ENCODE measurements around the gene CFAP61. TPM values are rescaled to one million over a fixed set of nuclear protein-coding genes. Genes with fewer than 3 reads are reported as not detected.

The CFAP61 gene
- total RNA-seq, 2 experiments from 2014 or later = not detected

- Mint-ChIP-seq H3K27ac (no peak overlapping the region), H3K36me3 (no peaks in the 10 kb centered on the region), H3K27me3 (peaks cover 20% of the 10 kb centered on the region), H3K9me3 (no peaks in the 10 kb centered on the region), H3K4me1 (no peaks in the 10 kb centered on the region), H3K4me3 (no peak overlapping the region)
- DNase-seq = no peak
Measured at GRCh38 chr20:20253744-20254330, 201.5 kb downstream of the CFAP61 start.

GRCh38 chr20:20255099-20255498 is 202.8 kb downstream of the CFAP61 start:
- Mint-ChIP-seq H3K4me3 (no peak overlapping the region), H3K9me3 (no peaks in the 10 kb centered on the region), H3K27me3 (peaks cover 25% of the 10 kb centered on the region), H3K36me3 (no peaks in the 10 kb centered on the region), H3K4me1 (no peaks in the 10 kb centered on the region), H3K27ac (no peak overlapping the region)
- DNase-seq = no peak

- Mint-ChIP-seq H3K9me3 (no peaks in the 10 kb centered on the region), H3K36me3 (no peaks in the 10 kb centered on the region), H3K27ac (no peak overlapping the region), H3K27me3 (peaks cover 16% of the 10 kb centered on the region), H3K4me1 (no peaks in the 10 kb centered on the region), H3K4me3 (no peak overlapping the region)
- no peak for DNase-seq
Measured at GRCh38 chr20:20259533-20259932, 207.2 kb downstream of the CFAP61 start.

- no peak for DNase-seq
- Mint-ChIP-seq H3K4me3 (no peak overlapping the region), H3K9me3 (no peaks in the 10 kb centered on the region), H3K36me3 (no peaks in the 10 kb centered on the region), H3K27me3 (peaks cover 7% of the 10 kb centered on the region), H3K4me1 (no peaks in the 10 kb centered on the region), H3K27ac (no peak overlapping the region)
Measured at GRCh38 chr20:20261159-20261558, 208.8 kb downstream of the CFAP61 start.

- Mint-ChIP-seq H3K4me3 (no peak overlapping the region), H3K27me3 (no peaks in the 10 kb centered on the region), H3K9me3 (no peaks in the 10 kb centered on the region), H3K4me1 (no peaks in the 10 kb centered on the region), H3K36me3 (no peaks in the 10 kb centered on the region), H3K27ac (no peak overlapping the region)
- DNase-seq = no peak
Measured at GRCh38 chr20:20265210-20265609, 212.9 kb downstream of the CFAP61 start.

GRCh38 chr20:20266552-20266951 is 214.2 kb downstream of the CFAP61 start:
- no peaks in the 10 kb centered on the region for H3K27me3 Mint-ChIP-seq
- H3K4me1 Mint-ChIP-seq = no peaks in the 10 kb centered on the region
- H3K9me3 Mint-ChIP-seq = no peaks in the 10 kb centered on the region
- H3K4me3 Mint-ChIP-seq = no peak overlapping the region
- H3K36me3 Mint-ChIP-seq = no peaks in the 10 kb centered on the region
- no peak for DNase-seq
- no peak overlapping the region for H3K27ac Mint-ChIP-seq

GRCh38 chr20:20267685-20268370 is 215.5 kb downstream of the CFAP61 start:
- DNase-seq = no peak
- Mint-ChIP-seq H3K4me1 (no peaks in the 10 kb centered on the region), H3K4me3 (no peak overlapping the region), H3K27me3 (no peaks in the 10 kb centered on the region), H3K36me3 (no peaks in the 10 kb centered on the region), H3K9me3 (no peaks in the 10 kb centered on the region), H3K27ac (no peak overlapping the region)

GRCh38 chr20:20271271-20271670 is 218.9 kb downstream of the CFAP61 start:
- Mint-ChIP-seq H3K27ac (no peak overlapping the region), H3K27me3 (no peaks in the 10 kb centered on the region), H3K36me3 (no peaks in the 10 kb centered on the region), H3K4me3 (no peak overlapping the region), H3K4me1 (no peaks in the 10 kb centered on the region), H3K9me3 (no peaks in the 10 kb centered on the region)
- DNase-seq = no peak

- no peaks in the 10 kb centered on the region for H3K9me3 Mint-ChIP-seq
Measured at GRCh38 chr20:20272686-20273085, 220.4 kb downstream of the CFAP61 start.

GRCh38 chr20:20273286-20273685 is 221.0 kb downstream of the CFAP61 start:
- Mint-ChIP-seq H3K27me3 (peaks cover 15% of the 10 kb centered on the region), H3K36me3 (no peaks in the 10 kb centered on the region), H3K4me3 (no peak overlapping the region), H3K9me3 (no peaks in the 10 kb centered on the region), H3K27ac (no peak overlapping the region), H3K4me1 (peaks cover 3% of the 10 kb centered on the region)
- DNase-seq = no peak

More at GRCh38 chr20:20272686-20273085, 220.4 kb downstream of the CFAP61 start:
- no peak for DNase-seq
- Mint-ChIP-seq H3K4me1 (peaks cover 3% of the 10 kb centered on the region), H3K27me3 (peaks cover 9% of the 10 kb centered on the region), H3K27ac (no peak overlapping the region), H3K4me3 (no peak overlapping the region), H3K36me3 (no peaks in the 10 kb centered on the region)

- Mint-ChIP-seq H3K27ac (no peak overlapping the region), H3K27me3 (peaks cover 19% of the 10 kb centered on the region), H3K4me1 (peaks cover 3% of the 10 kb centered on the region), H3K9me3 (no peaks in the 10 kb centered on the region), H3K36me3 (no peaks in the 10 kb centered on the region), H3K4me3 (no peak overlapping the region)
- DNase-seq = no peak
Measured at GRCh38 chr20:20274821-20275220, 222.5 kb downstream of the CFAP61 start.

- Mint-ChIP-seq H3K27me3 (peaks cover 19% of the 10 kb centered on the region), H3K36me3 (no peaks in the 10 kb centered on the region), H3K9me3 (no peaks in the 10 kb centered on the region), H3K4me1 (peaks cover 3% of the 10 kb centered on the region), H3K4me3 (no peak overlapping the region), H3K27ac (no peak overlapping the region)
- no peak for DNase-seq
Measured at GRCh38 chr20:20275636-20276035, 223.3 kb downstream of the CFAP61 start.

- no peaks in the 10 kb centered on the region for H3K36me3 Mint-ChIP-seq
- H3K27ac Mint-ChIP-seq = no peak overlapping the region
- H3K4me3 Mint-ChIP-seq = no peak overlapping the region
- H3K9me3 Mint-ChIP-seq = no peaks in the 10 kb centered on the region
- peaks cover 19% of the 10 kb centered on the region for H3K27me3 Mint-ChIP-seq
- H3K4me1 Mint-ChIP-seq = peaks cover 3% of the 10 kb centered on the region
- DNase-seq = no peak
Measured at GRCh38 chr20:20276811-20277530, 224.6 kb downstream of the CFAP61 start.

GRCh38 chr20:20277894-20278335 is 225.6 kb downstream of the CFAP61 start:
- Mint-ChIP-seq H3K36me3 (no peaks in the 10 kb centered on the region), H3K4me3 (no peak overlapping the region), H3K9me3 (no peaks in the 10 kb centered on the region)

GRCh38 chr20:20286061-20286460 is 233.7 kb downstream of the CFAP61 start:
- no peaks in the 10 kb centered on the region for H3K36me3 Mint-ChIP-seq
- H3K27ac Mint-ChIP-seq = no peak overlapping the region
- peaks cover 4% of the 10 kb centered on the region for H3K9me3 Mint-ChIP-seq

More at GRCh38 chr20:20277894-20278335, 225.6 kb downstream of the CFAP61 start:
- peaks cover 3% of the 10 kb centered on the region for H3K4me1 Mint-ChIP-seq
- peaks cover 19% of the 10 kb centered on the region for H3K27me3 Mint-ChIP-seq
- DNase-seq = no peak
- no peak overlapping the region for H3K27ac Mint-ChIP-seq

More at GRCh38 chr20:20286061-20286460, 233.7 kb downstream of the CFAP61 start:
- Mint-ChIP-seq H3K4me3 (no peak overlapping the region), H3K4me1 (peaks cover 4% of the 10 kb centered on the region), H3K27me3 (peaks cover 14% of the 10 kb centered on the region)
- no peak for DNase-seq

Measured in activated naive CD8-positive, alpha-beta T cell treated with anti-CD3 and anti-CD28 coated beads for 36 hours (primary cell).